Muscle layer of duodenum (tissue), 2 donors: ENCODE measurements around the gene WNT16.

Experiments used
- H3K27ac ChIP-seq: one replicate; pipeline ENCODE4 v1.7.0; 2013; ENCODE audit warnings: mild to moderate bottlenecking, low read length
- H3K27me3 ChIP-seq: one replicate; pipeline ENCODE4 v1.7.0; 2013; ENCODE audit warnings: low read depth, mild to moderate bottlenecking, control low read depth, low read length
- H3K36me3 ChIP-seq, 2 donors: one replicate each; pipeline ENCODE4 v1.7.0; 2013; ENCODE audit warnings: low read length in 2 of 2, control low read depth in 1 of 2, mild to moderate bottlenecking in 1 of 2; ENCODE audit not compliant: insufficient read depth in 2 of 2, control insufficient read depth in 1 of 2
- H3K4me1 ChIP-seq, 2 donors: one replicate each; pipeline ENCODE4 v1.7.0; 2013; ENCODE audit warnings: low read length in 2 of 2, mild to moderate bottlenecking in 2 of 2, control low read depth in 1 of 2, moderate library complexity in 1 of 2; ENCODE audit not compliant: insufficient read depth in 2 of 2, control insufficient read depth in 1 of 2
- H3K4me3 ChIP-seq, 2 donors: one replicate each; pipeline ENCODE4 v1.7.0; 2013; ENCODE audit warnings: low read length in 2 of 2, low read depth in 1 of 2, mild to moderate bottlenecking in 1 of 2
- H3K9me3 ChIP-seq, 2 donors: one replicate each; pipeline ENCODE4 v1.7.0; 2013; ENCODE audit warnings: low read length in 2 of 2, control low read depth in 1 of 2, mild to moderate bottlenecking in 1 of 2; ENCODE audit not compliant: control insufficient read depth in 1 of 2
- donor health status: healthy.

Gene WNT16

DNA sequence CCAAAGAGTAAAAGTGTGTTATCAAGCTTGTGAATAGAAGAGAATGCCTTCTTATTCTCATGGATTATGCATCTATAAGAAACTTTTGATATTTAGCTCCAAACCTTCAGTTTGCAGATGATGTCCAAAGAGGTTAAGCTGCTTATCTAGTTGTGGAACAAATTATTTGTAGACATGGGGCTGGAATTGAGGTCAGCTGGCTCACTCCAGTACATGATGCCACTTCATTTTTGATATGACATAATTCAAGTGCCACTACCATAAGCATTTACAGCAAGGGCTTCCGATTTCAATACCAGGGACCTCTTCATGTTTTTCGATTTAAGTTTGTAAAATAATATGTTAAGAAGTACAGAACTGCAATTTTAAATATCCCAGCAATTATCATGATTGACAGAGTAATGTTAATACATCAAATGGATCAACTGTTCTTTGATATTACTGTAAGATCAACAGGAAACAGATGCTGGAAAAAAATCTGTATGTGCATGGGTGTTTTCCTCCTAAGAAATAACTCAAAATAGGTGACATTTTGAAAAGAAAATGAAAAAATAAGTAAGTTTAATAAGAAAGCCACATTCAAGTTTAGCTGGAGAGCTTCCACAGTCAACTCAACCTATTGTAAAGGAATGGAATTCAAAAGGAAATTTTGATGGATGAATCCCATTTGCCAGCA is 54.6 kb downstream of the WNT16 start:
- Histone ChIP-seq H3K27ac (no peak overlapping the region), H3K4me3 (no peak overlapping the region), H3K9me3 (no peaks in the 10 kb centered on the region)

DNA sequence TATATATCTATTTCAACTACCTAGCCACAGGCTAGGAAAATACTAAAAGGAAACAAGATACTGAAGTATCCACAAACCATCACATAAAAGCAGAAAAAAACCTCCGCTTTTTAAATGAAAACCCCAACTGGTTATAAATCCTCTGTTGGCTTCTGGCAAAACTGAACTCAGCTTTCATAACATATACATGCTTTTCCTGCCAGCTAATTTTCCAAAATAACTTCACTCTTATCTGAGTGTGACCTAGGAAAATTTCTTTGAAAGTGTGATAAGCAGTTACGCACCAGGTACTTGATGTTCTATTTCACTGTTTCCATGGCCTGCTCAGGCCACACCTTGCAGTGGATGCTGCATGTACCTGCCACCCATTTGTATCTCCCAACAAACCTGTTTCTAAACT is 55.5 kb downstream of the WNT16 start:
- H3K9me3 ChIP-seq: no peaks in the 10 kb centered on the region
- H3K36me3 ChIP-seq: peaks cover 0 to 2% of the 10 kb centered on the region in 2 donors
- H3K27me3 ChIP-seq: no peaks in the 10 kb centered on the region
- H3K27ac ChIP-seq: no peak overlapping the region
- no peak overlapping the region for H3K4me3 ChIP-seq
- peaks cover 4 to 10% of the 10 kb centered on the region in 2 donors for H3K4me1 ChIP-seq

More for the DNA sequence above, 54.6 kb downstream of the WNT16 start:
- Histone ChIP-seq H3K36me3 (peaks cover 0 to 5% of the 10 kb centered on the region in 2 donors), H3K27me3 (no peaks in the 10 kb centered on the region), H3K4me1 (peaks cover 4 to 10% of the 10 kb centered on the region in 2 donors)

DNA sequence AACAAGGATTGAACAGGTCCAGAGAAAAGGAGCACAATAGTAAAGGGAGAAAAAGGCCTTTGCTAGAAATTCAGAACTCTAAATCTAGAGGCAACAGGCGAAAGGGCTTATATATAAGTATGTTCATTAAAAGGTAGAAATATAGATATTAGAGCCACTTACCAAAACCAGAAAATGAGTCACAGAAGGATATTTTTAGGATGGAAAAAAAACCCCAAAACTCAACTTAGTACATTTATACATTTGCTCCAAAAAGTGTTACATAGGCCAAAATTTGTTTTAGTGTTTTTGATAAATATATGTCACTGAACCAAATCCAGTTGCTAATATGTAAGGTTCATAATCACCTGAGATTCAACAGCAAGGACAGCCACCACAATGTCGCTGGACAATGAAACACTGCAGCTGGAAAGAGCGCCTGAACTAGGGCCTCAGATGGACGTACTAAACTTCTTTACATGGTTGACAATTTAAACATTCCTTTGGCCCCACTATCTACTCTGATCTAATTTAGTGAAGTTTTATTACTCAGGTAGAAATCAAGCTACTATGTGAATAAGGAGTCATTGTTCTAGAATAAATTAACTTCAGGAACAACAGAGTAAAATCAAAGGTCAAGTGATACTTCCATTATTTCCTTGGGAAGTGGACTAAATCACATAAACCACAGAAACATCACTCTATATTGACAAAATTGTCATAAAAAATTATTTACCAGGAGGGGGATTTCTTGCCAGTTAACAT is 56.4 kb downstream of the WNT16 start:
- no peaks in the 10 kb centered on the region for H3K36me3 ChIP-seq
- no peak overlapping the region for H3K4me3 ChIP-seq
- no peaks in the 10 kb centered on the region for H3K27me3 ChIP-seq
- H3K27ac ChIP-seq: peak overlapping the region; percentile 24
- H3K9me3 ChIP-seq: no peaks in the 10 kb centered on the region
- H3K4me1 ChIP-seq: peaks cover 4 to 15% of the 10 kb centered on the region in 2 donors

DNA sequence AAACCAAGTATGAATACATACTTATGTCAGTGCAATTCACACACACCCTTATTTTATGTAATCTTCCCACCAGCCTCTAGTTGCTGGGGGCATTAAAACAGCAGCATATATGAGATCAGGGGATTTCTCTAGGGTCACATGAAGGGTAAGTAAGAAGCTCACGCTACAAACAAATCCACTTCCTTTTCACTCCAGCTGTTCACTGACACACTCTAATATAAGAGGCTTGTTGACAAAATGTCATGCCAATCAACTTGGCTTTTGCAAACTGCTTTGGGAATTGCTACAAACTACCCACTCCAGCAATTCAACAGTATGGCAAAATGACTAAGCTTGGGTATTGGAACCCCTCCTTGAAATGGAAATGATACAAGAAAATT is 57.0 kb downstream of the WNT16 start:
- no peaks in the 10 kb centered on the region for H3K27me3 ChIP-seq
- peaks cover 4 to 15% of the 10 kb centered on the region in 2 donors for H3K4me1 ChIP-seq
- peak overlapping the region; percentile 24 for H3K27ac ChIP-seq
- H3K4me3 ChIP-seq: no peak overlapping the region
- H3K9me3 ChIP-seq: no peaks in the 10 kb centered on the region
- no peaks in the 10 kb centered on the region for H3K36me3 ChIP-seq

DNA sequence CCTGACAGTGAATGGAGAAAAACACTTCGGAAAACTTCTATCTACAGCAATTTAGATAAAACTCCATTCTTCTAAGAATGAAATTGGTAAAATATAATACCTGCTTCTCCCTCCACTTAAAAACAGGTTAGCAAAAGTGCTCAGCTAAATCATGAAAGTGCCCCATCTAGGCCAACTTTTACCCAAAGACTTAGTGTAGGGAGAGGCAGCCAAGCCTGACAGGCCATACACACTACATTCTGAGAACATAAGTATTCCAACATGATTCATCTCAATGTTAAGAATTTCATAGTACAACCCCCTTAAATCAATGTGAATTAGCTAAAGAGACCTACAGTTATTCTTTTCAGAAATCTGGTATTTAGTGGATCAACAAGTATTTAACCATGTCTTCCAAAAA is 60.1 kb downstream of the WNT16 start:
- Histone ChIP-seq H3K27me3 (no peaks in the 10 kb centered on the region), H3K9me3 (no peaks in the 10 kb centered on the region), H3K4me1 (peaks cover 4 to 15% of the 10 kb centered on the region in 2 donors), H3K27ac (no peak overlapping the region), H3K36me3 (no peaks in the 10 kb centered on the region), H3K4me3 (no peak overlapping the region)

DNA sequence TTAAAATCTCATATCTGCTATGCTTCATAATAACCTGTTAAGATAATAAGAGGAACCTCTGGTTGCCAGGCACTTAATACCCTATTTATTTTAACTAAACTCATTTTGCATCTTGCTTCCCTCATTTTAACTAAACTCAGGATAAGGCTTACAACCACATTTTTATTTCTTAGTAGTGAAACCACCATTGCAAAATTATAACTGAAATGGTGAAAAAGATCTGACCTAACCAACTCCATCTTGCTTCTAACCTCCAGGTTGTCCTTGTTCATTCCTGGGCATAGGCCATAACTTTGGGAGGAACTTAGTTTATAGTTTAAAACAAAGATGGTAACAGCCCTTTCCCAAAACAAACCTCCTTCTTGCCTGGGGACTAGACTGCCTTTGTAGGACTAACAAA is 61.3 kb downstream of the WNT16 start:
- H3K27me3 ChIP-seq: no peaks in the 10 kb centered on the region
- no peaks in the 10 kb centered on the region for H3K36me3 ChIP-seq
- H3K9me3 ChIP-seq: no peaks in the 10 kb centered on the region
- peaks cover 4 to 15% of the 10 kb centered on the region in 2 donors for H3K4me1 ChIP-seq
- H3K4me3 ChIP-seq: no peak overlapping the region
- no peak overlapping the region for H3K27ac ChIP-seq

DNA sequence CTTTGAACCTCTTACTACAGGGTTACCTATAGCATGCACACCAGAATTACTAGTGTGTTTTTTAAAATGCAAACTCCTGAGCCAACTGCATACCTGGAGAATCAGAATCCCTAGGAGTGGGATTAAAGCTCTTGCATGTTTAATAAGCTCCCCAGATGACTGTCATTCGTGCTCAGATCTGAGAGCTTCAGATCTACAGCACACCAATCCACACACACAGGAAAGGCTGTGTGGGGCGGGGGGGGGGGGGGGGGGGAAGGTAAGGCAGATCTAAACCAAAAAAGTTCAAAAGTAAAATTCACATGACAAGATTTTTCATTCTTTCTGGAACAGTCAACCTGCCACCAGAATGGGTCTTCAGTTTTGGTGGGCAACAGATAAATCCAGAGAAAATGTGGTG is 61.8 kb downstream of the WNT16 start:
- Histone ChIP-seq H3K4me1 (peaks cover 7 to 10% of the 10 kb centered on the region in 2 donors), H3K4me3 (no peak overlapping the region), H3K27ac (no peak overlapping the region), H3K9me3 (no peaks in the 10 kb centered on the region), H3K36me3 (no peaks in the 10 kb centered on the region), H3K27me3 (no peaks in the 10 kb centered on the region)
